IMR-90 (cell line): ENCODE results near the gene IGIP. TPM values are rescaled to one million over a fixed set of nuclear protein-coding genes. Genes with fewer than 3 reads are reported as not detected.

ENCODE experiments used
- ATAC-seq: fragments of 200-7000 bp; cut with Tn5 transposase; 2 replicates; pipeline ENCODE4 v1.9.1; 2020; ENCODE audit warnings: low read depth, mild to moderate bottlenecking, moderate library complexity
- BruUV-seq: library from RNA; stranded (reverse); fragments of 400-500 nt; replicated peaks from 2 replicates; lab custom pipeline; 2021; lab: Mats Ljungman, UMichigan
- CTCF ChIA-PET: fragments of 300-600 bp; formaldehyde crosslinking; extraction: SDS; loops from one replicate; lab custom pipeline; 2021; ENCODE audit warnings: antibody characterized with exemption; lab: Yijun Ruan, JAX
- POLR2A ChIA-PET: fragments of 300-600 bp; sonication (Branson Sonifier 250); formaldehyde crosslinking; loops from one replicate; lab custom pipeline; 2022; ENCODE audit warnings: antibody characterized with exemption; ENCODE audit not compliant: unreplicated experiment; lab: Charles Lee
- DNase-seq: peaks from one replicate; pipeline ENCODE4 v3.0.0; 2013
- H2AFZ ChIP-seq: replicated peaks from 2 replicates; pipeline ENCODE3; 2013; ENCODE audit warnings: low read length, mild to moderate bottlenecking; ENCODE audit not compliant: poor library complexity
- H2AK5ac ChIP-seq: 2 replicates; pipeline ENCODE4 v1.6.1; 2013; ENCODE audit warnings: low read depth, low read length, inconsistent platforms
- H2AK9ac ChIP-seq: replicated peaks from 2 replicates; pipeline ENCODE3; 2013; ENCODE audit warnings: mild to moderate bottlenecking, low read depth, low read length, moderate library complexity; ENCODE audit not compliant: poor library complexity
- H2BK120ac ChIP-seq: 2 replicates; pipeline ENCODE4 v1.6.1; 2013; ENCODE audit warnings: low read depth, low read length, inconsistent platforms
- H2BK15ac ChIP-seq: 3 replicates; pipeline ENCODE4 v1.6.1; 2013; ENCODE audit warnings: low read depth, low read length, inconsistent platforms
- H2BK20ac ChIP-seq: 2 replicates; pipeline ENCODE4 v1.6.1; 2013; ENCODE audit warnings: low read depth, mild to moderate bottlenecking, inconsistent platforms, low read length, moderate library complexity
- H2BK5ac ChIP-seq: 2 replicates; pipeline ENCODE4 v1.6.1; 2013; ENCODE audit warnings: mild to moderate bottlenecking, low read depth, low read length, inconsistent platforms; ENCODE audit not compliant: poor library complexity, severe bottlenecking
- H3K14ac ChIP-seq: replicated peaks from 2 replicates; pipeline ENCODE4 v1.6.1; 2013; ENCODE audit warnings: low read depth, low read length, inconsistent platforms
- H3K18ac ChIP-seq: 2 replicates; pipeline ENCODE4 v1.6.1; 2013; ENCODE audit warnings: low read depth, low read length, control low read depth
- H3K23ac ChIP-seq: 2 replicates; pipeline ENCODE4 v1.6.1; 2013; ENCODE audit warnings: low read depth, low read length, inconsistent platforms
- H3K27ac ChIP-seq: 2 replicates; pipeline ENCODE4 v1.5.1; 2013; ENCODE audit warnings: mild to moderate bottlenecking, control low read depth, low read length; ENCODE audit not compliant: insufficient read depth
- H3K27me3 ChIP-seq: 2 replicates; pipeline ENCODE4 v1.6.1; 2013; ENCODE audit warnings: low read length; ENCODE audit not compliant: control insufficient read depth, insufficient read depth
- H3K36me3 ChIP-seq: 2 replicates; pipeline ENCODE4 v1.6.1; 2013; ENCODE audit warnings: low read length, mixed read lengths; ENCODE audit not compliant: control insufficient read depth, insufficient read depth
- H3K4ac ChIP-seq: 2 replicates; pipeline ENCODE4 v1.6.1; 2013; ENCODE audit warnings: low read depth, low read length, inconsistent platforms
- H3K4me1 ChIP-seq: 2 replicates; pipeline ENCODE4 v1.6.1; 2013; ENCODE audit warnings: low read length, mixed read lengths; ENCODE audit not compliant: control insufficient read depth, insufficient read depth
- H3K4me2 ChIP-seq: 2 replicates; pipeline ENCODE4 v1.6.1; 2013; ENCODE audit warnings: low read depth, mild to moderate bottlenecking, control low read depth, low read length, moderate library complexity
- H3K4me3 ChIP-seq: 2 replicates; pipeline ENCODE4 v1.5.1; 2013; ENCODE audit warnings: low read depth, mild to moderate bottlenecking, control low read depth, low read length, moderate library complexity; ENCODE audit not compliant: insufficient read depth
- H3K56ac ChIP-seq: 2 replicates; pipeline ENCODE4 v1.6.1; 2013; ENCODE audit warnings: low read length, inconsistent platforms; ENCODE audit not compliant: insufficient read depth; ENCODE audit errors: extremely low read depth
- H3K79me1 ChIP-seq, 2 experiments: 2 replicates each; pipeline ENCODE4 v1.6.1; 2013; ENCODE audit warnings: low read length in 2 of 2, inconsistent platforms in 1 of 2, low read depth in 1 of 2
- H3K9ac ChIP-seq: 2 replicates; pipeline ENCODE4 v1.6.1; 2013; ENCODE audit warnings: low read depth, low read length, control low read depth
- H3K9me1 ChIP-seq: 2 replicates; pipeline ENCODE4 v1.6.1; 2013; ENCODE audit warnings: low read length, inconsistent platforms; ENCODE audit not compliant: insufficient read depth
- H3K9me3 ChIP-seq: 2 replicates; pipeline ENCODE4 v1.6.1; 2013; ENCODE audit warnings: low read length; ENCODE audit not compliant: control insufficient read depth, insufficient read depth
- H4K20me1 ChIP-seq: 2 replicates; pipeline ENCODE4 v1.6.1; 2013; ENCODE audit warnings: low read length, inconsistent platforms; ENCODE audit not compliant: insufficient read depth
- H4K5ac ChIP-seq: 2 replicates; pipeline ENCODE4 v1.6.1; 2013; ENCODE audit warnings: mild to moderate bottlenecking, low read depth, low read length, control low read depth
- H4K8ac ChIP-seq, 2 experiments: 2 replicates each; pipeline ENCODE4 v1.6.1; 2013; ENCODE audit warnings: low read depth in 2 of 2, low read length in 2 of 2, control low read depth in 1 of 2, inconsistent platforms in 1 of 2
- H4K91ac ChIP-seq: 2 replicates; pipeline ENCODE4 v1.6.1; 2013; ENCODE audit warnings: low read depth, low read length, inconsistent platforms; ENCODE audit not compliant: insufficient read depth
- BHLHE40 ChIP-seq: fragments of 150-350 bp; IDR thresholded peaks from 2 replicates; pipeline ENCODE4 v1.6.1; 2016; ENCODE audit warnings: mild to moderate bottlenecking, low read depth, low read length
- CTCF ChIP-seq: conservative IDR thresholded peaks from 2 replicates; pipeline ENCODE4 v1.5.1; 2012; ENCODE audit warnings: mild to moderate bottlenecking, low read depth, low read length, improper control_type of control experiment
- NFE2L2 ChIP-seq: fragments of 150-350 bp; IDR thresholded peaks from 2 replicates; pipeline ENCODE4 v1.6.1; 2016; ENCODE audit warnings: low read depth, mild to moderate bottlenecking, low read length
- RFX5 ChIP-seq: IDR thresholded peaks from 2 replicates; pipeline ENCODE4 v1.8.0; 2012; ENCODE audit warnings: low read depth, mild to moderate bottlenecking, low read length, moderate library complexity
- SMC3 ChIP-seq: fragments of 150-350 bp; IDR thresholded peaks from 2 replicates; pipeline ENCODE4 v1.6.1; 2016; ENCODE audit warnings: low read depth, mild to moderate bottlenecking, antibody characterized with exemption, low read length, moderate library complexity
- USF2 ChIP-seq: fragments of 150-350 bp; IDR thresholded peaks from 2 replicates; pipeline ENCODE4 v1.6.1; 2017; ENCODE audit warnings: mild to moderate bottlenecking, antibody characterized with exemption, low read length, low read depth
- WGBS, 2 experiments: methylation state at CpG; one replicate each; pipeline versions ENCODE4 v1.1.5 to v1.1.7; 2013; ENCODE audit warnings: missing lambda C conversion rate in 2 of 2; ENCODE audit not compliant: insufficient read length in 1 of 2; ENCODE audit errors: extremely low coverage in 2 of 2; 5-methylcytosine and 5-hydroxymethylcytosine counted together
- dilution Hi-C: fragments of 300-500 bp; cut with HindIII; formaldehyde crosslinking; loops from one replicate; pipeline ENCODE4 v1.14.3; 2018; ENCODE audit warnings: low sequenced_read_pairs; ENCODE audit not compliant: unreplicated experiment
- in situ Hi-C: fragments of 300-500 bp; cut with MboI; formaldehyde crosslinking; loops from 3 replicates; pipeline ENCODE4 v1.14.3; 2019; ENCODE audit warnings: low sequenced_read_pairs, inconsistent platforms, mixed read lengths
- intact Hi-C: fragments of 100-400 bp; cut with micrococcal nuclease; formaldehyde crosslinking; loops from 2 replicates; pipeline ENCODE4 v1.10.0; 2022
- polyA plus RNA-seq, 3 experiments: library from polyadenylated mRNA; depleted of rRNA; stranded (reverse); fragments of >200 nt; gene quantifications; 2 replicates each; pipeline ENCODE4 v1.2.3, GENCODE V29; 2012; ENCODE audit warnings: low replicate concordance in 1 of 3
- total RNA-seq: library from RNA; depleted of rRNA; stranded (reverse); fragments of >200 nt; gene quantifications from 2 replicates; pipeline ENCODE4 v1.2.3, GENCODE V29; 2012

Gene IGIP
- total and polyA plus RNA-seq, 2 of the 4 experiments (the other 2 are of a cell fraction) = 1.2 to 5.0 TPM

GRCh38 chr5:140174014-140174413, 48.3 kb downstream of the IGIP start:
- in situ Hi-C loops (no loop called here), intact Hi-C loops (loop anchor here (2.0 kb wide), 1 partner anchor 185 kb away; no protein-coding TSS in a partner anchor), dilution Hi-C loops (no loop called here)
- Histone ChIP-seq H3K9me1 (peaks cover 4% of the 10 kb centered on the region; the same call in 1 of the 2 replicates), H3K36me3 (no peaks in the 10 kb centered on the region), H4K91ac (no peak overlapping the region), H4K8ac (no peak overlapping the region; a peak in 1 of 4 replicates), H4K5ac (no peak overlapping the region), H3K56ac (no peak overlapping the region), H3K4me3 (no peak overlapping the region), H2BK20ac (no peak overlapping the region), H3K4ac (no peak overlapping the region), H3K27ac (no peak overlapping the region), H2BK120ac (no peak overlapping the region), H2AK9ac (no peak overlapping the region), H4K20me1 (no peaks in the 10 kb centered on the region), H3K79me1 (peaks cover 0 to 12% of the 10 kb centered on the region in 2 experiments; a peak in 2 of 4 replicates), H2BK15ac (no peak overlapping the region), H3K4me1 (peaks cover 8% of the 10 kb centered on the region; the same call in 1 of the 2 replicates), H3K18ac (no peak overlapping the region), H3K14ac (no peak overlapping the region), H3K27me3 (no peaks in the 10 kb centered on the region), H2AFZ (no peak overlapping the region), H2BK5ac (no peak overlapping the region), H3K4me2 (no peak overlapping the region), H3K9me3 (no peaks in the 10 kb centered on the region), H2AK5ac (no peak overlapping the region), H3K9ac (no peak overlapping the region), H3K23ac (no peak overlapping the region)
- no peak for ATAC-seq
- BruUV-seq = no TSS peak
- ChIA-PET POLR2A (no interaction called here), CTCF (interaction anchor here (0.6 kb wide), 1 partner anchor 463 kb away, joined by 4 read pairs; no protein-coding TSS in a partner anchor)
- no peak for DNase-seq
- TF ChIP-seq RFX5 = no peak
- TF ChIP-seq NFE2L2 = no peak
- TF ChIP-seq USF2 = no peak
- TF ChIP-seq CTCF = no peak
- no peak for TF ChIP-seq BHLHE40
- TF ChIP-seq SMC3 = no peak
- WGBS, 2 experiments = no CpG with 5 or more reads among the region's 2 CpGs
